ENCODE results near the gene UBASH3B. TPM values are rescaled to one million over a fixed set of nuclear protein-coding genes. Genes with fewer than 3 reads are reported as not detected.

The UBASH3B gene
- total RNA-seq, 1 donor from 2014 or later = 8.5 TPM

DNA sequence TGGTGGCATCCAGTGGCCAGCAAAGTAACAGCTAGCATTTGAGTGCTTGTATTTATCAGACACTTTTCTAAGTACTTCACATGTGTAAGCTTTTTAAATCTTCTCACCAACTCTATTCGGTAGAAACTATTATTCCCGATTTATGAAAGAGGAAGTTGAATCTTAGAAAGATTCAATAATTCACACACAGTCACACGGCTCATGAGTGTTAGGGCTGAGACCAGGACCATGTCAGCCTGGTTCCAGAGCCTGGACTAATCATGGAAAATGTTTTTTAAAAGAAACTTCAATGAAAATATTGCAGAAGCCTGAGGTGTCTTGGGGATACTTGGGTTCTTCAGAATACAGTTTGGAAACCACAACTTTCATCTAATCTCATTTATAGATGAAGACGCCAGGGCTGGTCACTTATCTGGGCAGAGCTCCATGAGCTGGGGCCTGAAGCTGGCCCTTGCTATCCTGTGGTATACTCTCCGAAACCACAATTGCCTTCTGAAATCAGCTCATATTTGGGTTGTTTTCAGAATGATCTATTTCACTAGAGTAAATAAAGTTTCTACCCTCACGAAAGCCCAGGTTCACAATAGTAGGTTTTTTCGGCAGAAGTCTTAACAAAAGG lies 178.4 kb downstream of the UBASH3B start:
- no peaks in the 10 kb centered on the region for H3K9me3 ChIP-seq
- DNase-seq (ENCODE audit: low spot score in 2 of 2) = no peak
- H3K36me3 ChIP-seq = no peaks in the 10 kb centered on the region
- H3K27me3 ChIP-seq = no peaks in the 10 kb centered on the region
- no peak overlapping the region for H3K27ac ChIP-seq
- intact Hi-C loops (cut with DNase I) = no loop called here
- TF ChIP-seq CTCF (IDR thresholded peaks at IDR 0.05) = no peak
- H3K4me3 ChIP-seq = no peak overlapping the region
- H3K4me1 ChIP-seq = no peaks in the 10 kb centered on the region

- DNase-seq (ENCODE audit: low spot score in 2 of 2) = no peak
- TF ChIP-seq CTCF (IDR thresholded peaks at IDR 0.05) = no peak
- H3K36me3 ChIP-seq = no peaks in the 10 kb centered on the region
- intact Hi-C loops (cut with DNase I) = no loop called here
- H3K4me3 ChIP-seq = no peak overlapping the region
- H3K4me1 ChIP-seq = no peaks in the 10 kb centered on the region
- H3K27ac ChIP-seq = no peak overlapping the region
- no peaks in the 10 kb centered on the region for H3K27me3 ChIP-seq
- H3K9me3 ChIP-seq = no peaks in the 10 kb centered on the region
Measured at GRCh38 chr11:122836916-122837315, 181.4 kb downstream of the UBASH3B start.

DNA sequence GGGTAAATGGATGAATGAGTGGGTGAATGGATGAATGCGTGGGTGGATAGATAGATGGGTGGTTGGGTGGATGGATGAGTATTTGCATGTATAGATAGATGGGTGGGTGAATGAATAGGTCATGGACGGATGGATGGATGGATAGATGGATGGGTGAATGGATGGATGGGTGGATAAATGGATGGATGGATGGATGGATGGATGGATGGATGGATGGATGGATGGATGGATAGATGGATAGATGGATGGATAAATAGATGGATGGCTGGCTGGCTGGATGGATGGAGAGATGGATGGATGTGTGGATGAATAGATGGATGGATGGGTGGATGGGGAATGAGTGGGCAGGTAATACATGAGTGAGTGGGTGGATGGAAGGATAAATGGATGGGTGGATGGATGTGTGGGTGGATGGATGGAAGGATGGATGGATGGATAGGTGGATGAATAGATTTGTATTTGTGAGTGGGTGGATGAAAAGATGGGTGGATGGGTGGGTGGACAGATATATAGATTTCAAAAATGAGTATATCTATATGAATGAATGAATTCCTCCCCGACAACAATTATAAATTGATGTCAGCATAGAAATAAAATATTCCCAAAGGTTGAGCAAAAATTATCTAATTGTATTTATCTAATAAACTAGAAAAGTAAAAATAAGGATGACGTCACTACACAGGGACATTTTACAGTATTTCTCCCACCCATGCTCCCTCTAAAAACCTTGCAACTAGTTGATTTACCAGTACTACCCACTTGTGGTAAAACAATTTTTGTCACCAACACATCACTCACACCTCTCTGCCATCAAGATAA lies 182.2 kb downstream of the UBASH3B start:
- Histone ChIP-seq H3K27me3 (no peaks in the 10 kb centered on the region), H3K4me1 (no peaks in the 10 kb centered on the region), H3K36me3 (no peaks in the 10 kb centered on the region), H3K9me3 (no peaks in the 10 kb centered on the region), H3K4me3 (no peak overlapping the region), H3K27ac (no peak overlapping the region)
- intact Hi-C loops (cut with DNase I) = no loop called here
- no peak for DNase-seq (ENCODE audit: low spot score in 2 of 2)
- TF ChIP-seq CTCF (IDR thresholded peaks at IDR 0.05) = no peak

DNA sequence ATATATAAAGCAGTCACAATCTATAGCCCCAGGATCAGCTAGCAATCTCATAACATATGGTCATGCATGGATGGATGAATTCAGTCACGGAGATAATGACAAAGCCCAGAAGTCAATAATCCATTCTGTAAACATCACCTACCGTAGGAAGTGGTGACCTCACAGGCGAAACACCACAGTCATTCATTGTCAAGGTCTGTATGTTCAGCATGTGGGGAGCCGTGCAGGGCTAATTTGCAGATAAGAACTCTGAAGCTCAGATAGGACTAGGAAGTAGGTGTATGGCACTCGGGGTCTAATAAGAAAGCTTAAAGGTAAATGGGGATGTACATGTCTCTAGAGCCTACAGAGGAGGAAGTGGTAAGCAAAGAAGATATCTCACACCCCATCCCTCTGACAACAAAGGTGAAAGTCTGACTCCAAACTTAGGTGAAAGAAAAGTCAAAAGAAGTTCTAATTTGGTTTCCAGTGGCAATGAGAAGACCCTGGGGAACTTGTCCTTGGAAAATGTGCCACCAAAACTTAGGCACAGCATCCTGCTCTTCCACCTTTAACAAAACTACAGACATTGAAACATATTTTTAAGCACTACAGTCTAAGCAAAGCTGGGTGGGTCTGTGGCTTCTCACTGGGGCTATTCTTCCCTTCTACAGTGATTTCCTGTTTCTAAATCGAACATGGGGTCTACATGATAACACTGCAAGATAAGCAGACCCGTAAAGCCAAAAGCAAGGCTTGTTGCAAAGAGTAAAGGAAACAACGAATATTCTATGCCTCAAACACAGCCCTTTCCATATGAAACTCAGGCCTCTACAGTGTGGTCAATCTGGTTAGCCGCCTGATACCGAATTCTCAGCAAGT lies 188.0 kb downstream of the UBASH3B start:
- no peaks in the 10 kb centered on the region for H3K9me3 ChIP-seq
- no peaks in the 10 kb centered on the region for H3K27me3 ChIP-seq
- H3K4me3 ChIP-seq = no peak overlapping the region
- intact Hi-C loops (cut with DNase I) = no loop called here
- TF ChIP-seq CTCF (IDR thresholded peaks at IDR 0.05) = no peak
- DNase-seq (ENCODE audit: low spot score in 2 of 2) = no peak
- no peak overlapping the region for H3K27ac ChIP-seq
- H3K4me1 ChIP-seq = no peaks in the 10 kb centered on the region
- no peaks in the 10 kb centered on the region for H3K36me3 ChIP-seq

- no peak for DNase-seq (ENCODE audit: low spot score in 2 of 2)
- no peaks in the 10 kb centered on the region for H3K36me3 ChIP-seq
- no peaks in the 10 kb centered on the region for H3K4me1 ChIP-seq
- no peaks in the 10 kb centered on the region for H3K27me3 ChIP-seq
- no peak overlapping the region for H3K27ac ChIP-seq
- no peaks in the 10 kb centered on the region for H3K9me3 ChIP-seq
- intact Hi-C loops (cut with DNase I) = no loop called here
- no peak for TF ChIP-seq CTCF (IDR thresholded peaks at IDR 0.05)
- H3K4me3 ChIP-seq = no peak overlapping the region
Measured at GRCh38 chr11:122847466-122847865, 191.9 kb downstream of the UBASH3B start.
